ENCODE measurements around the gene ZNF76. TPM values are rescaled to one million over a fixed set of nuclear protein-coding genes. Genes with fewer than 3 reads are reported as not detected.

The ZNF76 gene
- total RNA-seq, 1 experiment from 2014 or later, result 24.4 TPM

- H3K79me2 ChIP-seq (ENCODE audit: low read length), result peaks cover 71% of the 10 kb centered on the region
- no peaks in the 10 kb centered on the region for H3K9me3 ChIP-seq (ENCODE audit: low read length)
- no peak for DNase-seq
- no peak overlapping the region for H3K4me2 ChIP-seq (ENCODE audit: low read depth, low read length, poor library complexity, severe bottlenecking)
- no peaks in the 10 kb centered on the region for H3K9me2 ChIP-seq (replicated peaks; ENCODE audit: insufficient read depth, low read length)
- H3K4me1 ChIP-seq (ENCODE audit: low read length), result peaks cover 8% of the 10 kb centered on the region
- H3K27me3 ChIP-seq (ENCODE audit: low read length), result no peaks in the 10 kb centered on the region
- no peaks in the 10 kb centered on the region for H4K20me1 ChIP-seq (ENCODE audit: insufficient read depth, low read depth, low read length)
- no peak overlapping the region for H3K4me3 ChIP-seq (ENCODE audit: low read length)
- H3K36me3 ChIP-seq (ENCODE audit: insufficient read depth, low read length), result no peaks in the 10 kb centered on the region
- no peak overlapping the region for H3K27ac ChIP-seq (ENCODE audit: low read length)
- no peak overlapping the region for H2AFZ ChIP-seq (ENCODE audit: low read length)
- no peak overlapping the region for H3K9ac ChIP-seq (ENCODE audit: low read length)
These were observed 7.6 kb upstream of the ZNF76 start for GRCh38 chr6:35251949-35252348.

DNA sequence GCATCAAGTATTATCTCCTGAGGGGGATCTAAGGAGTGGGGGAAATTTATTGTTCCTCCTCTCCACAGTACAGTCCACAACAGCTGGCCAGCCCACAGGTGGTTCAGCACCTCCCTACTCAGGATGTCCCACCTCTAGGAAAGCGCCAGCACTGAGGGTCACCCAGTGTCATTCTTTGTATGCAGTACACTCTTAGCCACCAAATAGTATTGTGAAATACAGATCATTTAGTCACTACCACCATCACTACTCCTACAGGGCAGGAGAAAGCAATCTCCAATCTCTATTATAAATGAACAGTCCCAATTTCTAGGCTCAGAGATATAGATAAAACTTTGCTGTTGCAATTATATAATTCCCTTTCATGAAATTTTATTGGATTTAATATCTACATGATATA lies 6.3 kb upstream of the ZNF76 start:
- DNase-seq, result no peak
- peaks cover 76% of the 10 kb centered on the region for H3K79me2 ChIP-seq (ENCODE audit: low read length)
- no peak overlapping the region for H3K4me3 ChIP-seq (ENCODE audit: low read length)
- H3K9me3 ChIP-seq (ENCODE audit: low read length), result no peaks in the 10 kb centered on the region
- peaks cover 17% of the 10 kb centered on the region for H3K4me1 ChIP-seq (ENCODE audit: low read length)
- H4K20me1 ChIP-seq (ENCODE audit: insufficient read depth, low read depth, low read length), result no peaks in the 10 kb centered on the region
- H3K36me3 ChIP-seq (ENCODE audit: insufficient read depth, low read length), result no peaks in the 10 kb centered on the region
- no peak overlapping the region for H2AFZ ChIP-seq (ENCODE audit: low read length)
- H3K27ac ChIP-seq (ENCODE audit: low read length), result no peak overlapping the region
- H3K4me2 ChIP-seq (ENCODE audit: low read depth, low read length, poor library complexity, severe bottlenecking), result no peak overlapping the region
- no peaks in the 10 kb centered on the region for H3K27me3 ChIP-seq (ENCODE audit: low read length)
- H3K9me2 ChIP-seq (replicated peaks; ENCODE audit: insufficient read depth, low read length), result no peaks in the 10 kb centered on the region
- H3K9ac ChIP-seq (ENCODE audit: low read length), result no peak overlapping the region

DNA sequence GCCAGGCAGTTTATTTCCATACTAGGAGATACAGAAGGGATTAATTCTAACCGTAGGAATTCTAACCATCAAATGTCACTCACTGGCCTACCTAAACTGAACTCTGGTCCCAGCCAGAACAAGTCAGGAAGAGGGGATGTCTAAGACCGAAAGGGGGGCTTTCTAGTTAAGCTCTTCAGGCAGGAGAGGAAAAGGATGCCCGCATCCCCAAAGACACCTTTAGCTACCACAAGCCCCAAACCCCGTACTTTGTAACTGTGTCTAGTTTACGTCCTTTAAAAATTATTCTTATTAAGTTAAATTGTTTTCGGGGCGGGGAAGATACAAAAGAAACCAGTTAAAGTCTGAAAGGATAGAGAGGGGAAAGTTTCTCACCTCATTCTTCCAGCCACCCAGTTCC lies 1.2 kb upstream of the ZNF76 start:
- H4K20me1 ChIP-seq (ENCODE audit: insufficient read depth, low read depth, low read length), result no peaks in the 10 kb centered on the region
- no peaks in the 10 kb centered on the region for H3K27me3 ChIP-seq (ENCODE audit: low read length)
- no peaks in the 10 kb centered on the region for H3K9me2 ChIP-seq (replicated peaks; ENCODE audit: insufficient read depth, low read length)
- H3K4me3 ChIP-seq (ENCODE audit: low read length), result peak overlapping the region; percentile 83
- H3K27ac ChIP-seq (ENCODE audit: low read length), result peak overlapping the region; percentile 21; the same call in 1 of the 2 replicates
- no peak overlapping the region for H2AFZ ChIP-seq (ENCODE audit: low read length)
- no peaks in the 10 kb centered on the region for H3K36me3 ChIP-seq (ENCODE audit: insufficient read depth, low read length)
- H3K79me2 ChIP-seq (ENCODE audit: low read length), result peaks cover 80% of the 10 kb centered on the region
- no peaks in the 10 kb centered on the region for H3K9me3 ChIP-seq (ENCODE audit: low read length)
- peak overlapping the region; percentile 83 for H3K4me2 ChIP-seq (ENCODE audit: low read depth, low read length, poor library complexity, severe bottlenecking)
- no peak for DNase-seq
- peak overlapping the region; percentile 97 for H3K9ac ChIP-seq (ENCODE audit: low read length)
- H3K4me1 ChIP-seq (ENCODE audit: low read length), result peaks cover 42% of the 10 kb centered on the region

DNA sequence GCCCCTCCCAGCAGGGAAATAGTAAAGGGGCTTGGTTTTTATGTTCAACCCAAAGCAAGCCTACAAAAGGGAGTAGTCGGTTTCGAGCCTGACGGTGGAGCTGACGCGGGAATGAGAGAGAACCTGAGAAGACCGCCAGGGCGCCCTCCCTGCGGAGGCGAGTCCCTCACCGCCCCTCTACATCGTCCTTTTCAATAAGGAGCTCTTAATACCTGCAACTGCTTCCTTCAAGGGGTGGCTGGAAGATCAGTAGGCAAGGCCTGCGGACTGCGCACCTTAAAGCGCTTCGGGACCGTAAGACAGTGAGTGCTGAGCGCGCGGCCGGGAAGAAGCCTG lies 709 bp upstream of the ZNF76 start:
- H2AFZ ChIP-seq (ENCODE audit: low read length), result peak overlapping the region; percentile 77
- H3K79me2 ChIP-seq (ENCODE audit: low read length), result peaks cover 77% of the 10 kb centered on the region
- H3K36me3 ChIP-seq (ENCODE audit: insufficient read depth, low read length), result no peaks in the 10 kb centered on the region
- peak overlapping the region; percentile 83 for H3K4me2 ChIP-seq (ENCODE audit: low read depth, low read length, poor library complexity, severe bottlenecking)
- H3K4me1 ChIP-seq (ENCODE audit: low read length), result peaks cover 47% of the 10 kb centered on the region
- H3K9me2 ChIP-seq (replicated peaks; ENCODE audit: insufficient read depth, low read length), result no peaks in the 10 kb centered on the region
- peak overlapping the region; percentile 83 for H3K4me3 ChIP-seq (ENCODE audit: low read length)
- peak overlapping the region; percentile 97 for H3K9ac ChIP-seq (ENCODE audit: low read length)
- no peaks in the 10 kb centered on the region for H4K20me1 ChIP-seq (ENCODE audit: insufficient read depth, low read depth, low read length)
- H3K27ac ChIP-seq (ENCODE audit: low read length), result peak overlapping the region; percentile 21; the same call in 1 of the 2 replicates
- H3K9me3 ChIP-seq (ENCODE audit: low read length), result no peaks in the 10 kb centered on the region
- peak; percentile 84 for DNase-seq
- H3K27me3 ChIP-seq (ENCODE audit: low read length), result no peaks in the 10 kb centered on the region

- H3K27me3 ChIP-seq (ENCODE audit: low read length), result no peaks in the 10 kb centered on the region
- H3K4me2 ChIP-seq (ENCODE audit: low read depth, low read length, poor library complexity, severe bottlenecking), result peak overlapping the region; percentile 83
- H3K9ac ChIP-seq (ENCODE audit: low read length), result peak overlapping the region; percentile 97
- H4K20me1 ChIP-seq (ENCODE audit: insufficient read depth, low read depth, low read length), result no peaks in the 10 kb centered on the region
- peak overlapping the region; percentile 83 for H3K4me3 ChIP-seq (ENCODE audit: low read length)
- H3K36me3 ChIP-seq (ENCODE audit: insufficient read depth, low read length), result no peaks in the 10 kb centered on the region
- peaks cover 58% of the 10 kb centered on the region for H3K4me1 ChIP-seq (ENCODE audit: low read length)
- no peaks in the 10 kb centered on the region for H3K9me3 ChIP-seq (ENCODE audit: low read length)
- H3K79me2 ChIP-seq (ENCODE audit: low read length), result peaks cover 82% of the 10 kb centered on the region
- no peaks in the 10 kb centered on the region for H3K9me2 ChIP-seq (replicated peaks; ENCODE audit: insufficient read depth, low read length)
- H2AFZ ChIP-seq (ENCODE audit: low read length), result no peak overlapping the region
- peak overlapping the region; percentile 76 for H3K27ac ChIP-seq (ENCODE audit: low read length)
- peak; percentile 83 for DNase-seq
These were observed 534 bp downstream of the ZNF76 start for GRCh38 chr6:35259948-35260590.

- peaks cover 81% of the 10 kb centered on the region for H3K79me2 ChIP-seq (ENCODE audit: low read length)
- H3K4me3 ChIP-seq (ENCODE audit: low read length), result peak overlapping the region; percentile 83
- peak overlapping the region; percentile 97 for H3K9ac ChIP-seq (ENCODE audit: low read length)
- H4K20me1 ChIP-seq (ENCODE audit: insufficient read depth, low read depth, low read length), result no peaks in the 10 kb centered on the region
- H3K36me3 ChIP-seq (ENCODE audit: insufficient read depth, low read length), result no peaks in the 10 kb centered on the region
- no peak overlapping the region for H2AFZ ChIP-seq (ENCODE audit: low read length)
- no peaks in the 10 kb centered on the region for H3K9me3 ChIP-seq (ENCODE audit: low read length)
- peaks cover 58% of the 10 kb centered on the region for H3K4me1 ChIP-seq (ENCODE audit: low read length)
- H3K4me2 ChIP-seq (ENCODE audit: low read depth, low read length, poor library complexity, severe bottlenecking), result peak overlapping the region; percentile 83
- DNase-seq, result no peak
- peak overlapping the region; percentile 76 for H3K27ac ChIP-seq (ENCODE audit: low read length)
- H3K9me2 ChIP-seq (replicated peaks; ENCODE audit: insufficient read depth, low read length), result no peaks in the 10 kb centered on the region
- no peaks in the 10 kb centered on the region for H3K27me3 ChIP-seq (ENCODE audit: low read length)
These were observed 1.3 kb downstream of the ZNF76 start for GRCh38 chr6:35260591-35261570.

- Histone ChIP-seq H3K4me2 (ENCODE audit: low read depth, low read length, poor library complexity, severe bottlenecking) (peak overlapping the region; percentile 23), H3K36me3 (ENCODE audit: insufficient read depth, low read length) (no peaks in the 10 kb centered on the region)
These were observed 3.1 kb downstream of the ZNF76 start for GRCh38 chr6:35262596-35262995.

DNA sequence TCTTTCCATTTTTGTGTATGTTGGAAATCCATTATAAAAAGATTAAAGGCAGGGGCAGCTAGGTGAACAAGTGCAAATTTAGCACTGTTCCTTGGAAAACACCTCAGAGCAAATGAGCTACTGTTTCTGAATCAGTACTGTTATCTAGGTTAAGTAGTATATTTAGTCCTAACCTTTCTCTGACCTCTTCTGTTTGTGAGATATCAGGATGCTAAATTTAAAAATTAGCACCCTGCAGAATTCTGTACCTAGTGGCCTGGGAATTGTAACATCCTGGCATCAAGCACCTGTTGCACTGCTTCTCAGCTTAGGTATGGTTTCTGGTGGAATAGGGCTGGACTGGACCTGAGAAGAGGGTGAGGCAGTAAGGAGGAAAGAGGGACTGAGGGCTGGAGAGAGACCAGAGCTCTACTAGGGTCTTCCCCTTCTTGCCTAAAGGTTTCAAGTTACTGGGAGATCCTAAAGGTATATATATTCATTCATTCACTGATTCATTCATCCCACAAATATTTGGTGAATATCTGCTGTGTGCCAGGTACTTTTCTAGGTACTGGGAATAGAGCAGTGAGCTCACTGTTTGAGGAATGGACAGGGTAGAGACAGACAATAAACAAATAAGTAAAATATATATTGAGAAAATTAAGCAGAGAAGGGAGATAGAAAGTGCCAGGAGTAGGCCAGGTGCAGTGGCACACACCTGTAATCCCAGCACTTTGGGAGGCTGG lies 5.2 kb downstream of the ZNF76 start:
- Histone ChIP-seq H3K4me1 (ENCODE audit: low read length) (peaks cover 42% of the 10 kb centered on the region), H3K79me2 (ENCODE audit: low read length) (peaks cover 84% of the 10 kb centered on the region), H3K9me3 (ENCODE audit: low read length) (no peaks in the 10 kb centered on the region), H3K27me3 (ENCODE audit: low read length) (no peaks in the 10 kb centered on the region), H3K27ac (ENCODE audit: low read length) (no peak overlapping the region), H2AFZ (ENCODE audit: low read length) (no peak overlapping the region), H4K20me1 (ENCODE audit: insufficient read depth, low read depth, low read length) (no peaks in the 10 kb centered on the region), H3K4me3 (ENCODE audit: low read length) (no peak overlapping the region), H3K9me2 (replicated peaks; ENCODE audit: insufficient read depth, low read length) (no peaks in the 10 kb centered on the region), H3K9ac (ENCODE audit: low read length) (no peak overlapping the region), H3K4me2 (ENCODE audit: low read depth, low read length, poor library complexity, severe bottlenecking) (peak overlapping the region; percentile 23), H3K36me3 (ENCODE audit: insufficient read depth, low read length) (no peaks in the 10 kb centered on the region)
- no peak for DNase-seq

More at GRCh38 chr6:35262596-35262995, 3.1 kb downstream of the ZNF76 start:
- no peak overlapping the region for H2AFZ ChIP-seq (ENCODE audit: low read length)
- no peak overlapping the region for H3K27ac ChIP-seq (ENCODE audit: low read length)
- H3K27me3 ChIP-seq (ENCODE audit: low read length), result no peaks in the 10 kb centered on the region
- DNase-seq, result no peak
- H3K4me3 ChIP-seq (ENCODE audit: low read length), result no peak overlapping the region
- no peaks in the 10 kb centered on the region for H4K20me1 ChIP-seq (ENCODE audit: insufficient read depth, low read depth, low read length)
- no peaks in the 10 kb centered on the region for H3K9me2 ChIP-seq (replicated peaks; ENCODE audit: insufficient read depth, low read length)
- peaks cover 51% of the 10 kb centered on the region for H3K4me1 ChIP-seq (ENCODE audit: low read length)
- H3K9ac ChIP-seq (ENCODE audit: low read length), result no peak overlapping the region
- peaks cover 82% of the 10 kb centered on the region for H3K79me2 ChIP-seq (ENCODE audit: low read length)
- H3K9me3 ChIP-seq (ENCODE audit: low read length), result no peaks in the 10 kb centered on the region
